PFSK-1 (cell line): Measurements from ENCODE around the gene PLAGL1.

Experiments
- FOXP2 ChIP-seq: optimal IDR thresholded peaks from 2 replicates; pipeline ENCODE3; 2011; ENCODE audit warnings: borderline replicate concordance, control low read depth, inconsistent platforms; ENCODE audit not compliant: insufficient read depth; ENCODE audit errors: extremely low read length, extremely low read depth
- POLR2AphosphoS5 ChIP-seq: IDR thresholded peaks from 2 replicates; pipeline ENCODE4 v1.6.1; 2012; ENCODE audit warnings: low read depth, mild to moderate bottlenecking, control low read depth, low read length, moderate library complexity
- REST ChIP-seq, 2 experiments: IDR thresholded peaks; 2 replicates each; pipeline versions ENCODE4 v1.6.1 to v1.8.0; 2011 to 2012; ENCODE audit warnings: low read depth in 2 of 2, low read length in 2 of 2, control low read depth in 1 of 2, inconsistent platforms in 1 of 2, mild to moderate bottlenecking in 1 of 2, moderate library complexity in 1 of 2; ENCODE audit not compliant: insufficient read depth in 1 of 2
- SIN3A ChIP-seq: IDR thresholded peaks from 2 replicates; pipeline ENCODE4 v1.6.1; 2012; ENCODE audit warnings: mild to moderate bottlenecking, low read length, moderate library complexity, borderline replicate concordance; ENCODE audit not compliant: insufficient read depth
- TAF1 ChIP-seq: IDR thresholded peaks from 2 replicates; pipeline ENCODE4 v1.6.1; 2012; ENCODE audit warnings: low read length, control low read depth, borderline replicate concordance; ENCODE audit not compliant: insufficient read depth

PLAGL1 gene

GRCh38 chr6:144007478-144008119 is 460 bp downstream of the PLAGL1 start:
- TF ChIP-seq SIN3A = no peak

GRCh38 chr6:144006736-144007477 is 1.2 kb downstream of the PLAGL1 start:
- TF ChIP-seq SIN3A (no peak), TAF1 (no peak), FOXP2 (no peak), POLR2AphosphoS5 (no peak)

- no peak for TF ChIP-seq SIN3A
- TF ChIP-seq TAF1 = no peak
- TF ChIP-seq FOXP2 = no peak
- TF ChIP-seq REST (IDR thresholded peaks at IDR 0.05; ENCODE audit: insufficient read depth in 1 of 2, low read depth in 2 of 2, low read length in 2 of 2) = no peak
- no peak for TF ChIP-seq POLR2AphosphoS5
Measured at GRCh38 chr6:143999406-143999805, 8.7 kb downstream of the PLAGL1 start.

- no peak for TF ChIP-seq REST (IDR thresholded peaks at IDR 0.05; ENCODE audit: insufficient read depth in 1 of 2, low read depth in 2 of 2, low read length in 2 of 2)
- TF ChIP-seq POLR2AphosphoS5 = no peak
Measured at GRCh38 chr6:143998686-143999085, 9.4 kb downstream of the PLAGL1 start.

- TF ChIP-seq FOXP2 (no peak), TAF1 (no peak), SIN3A (no peak), REST (IDR thresholded peaks at IDR 0.05; ENCODE audit: insufficient read depth in 1 of 2, low read depth in 2 of 2, low read length in 2 of 2) (no peak), POLR2AphosphoS5 (no peak)
Measured at GRCh38 chr6:143993965-143994646, 14.0 kb downstream of the PLAGL1 start.

GRCh38 chr6:143992285-143992684 is 15.8 kb downstream of the PLAGL1 start:
- TF ChIP-seq TAF1 = no peak
- no peak for TF ChIP-seq SIN3A
- no peak for TF ChIP-seq REST (IDR thresholded peaks at IDR 0.05; ENCODE audit: insufficient read depth in 1 of 2, low read depth in 2 of 2, low read length in 2 of 2)
- TF ChIP-seq POLR2AphosphoS5 = no peak
- TF ChIP-seq FOXP2 = no peak
